Measurements from ENCODE around the gene GLOD5. TPM values are rescaled to one million over a fixed set of nuclear protein-coding genes. Genes with fewer than 3 reads are reported as not detected.

Gene GLOD5
- total RNA-seq, 3 donors from 2014 or later, result 0.66 TPM; not detected in 2

DNA sequence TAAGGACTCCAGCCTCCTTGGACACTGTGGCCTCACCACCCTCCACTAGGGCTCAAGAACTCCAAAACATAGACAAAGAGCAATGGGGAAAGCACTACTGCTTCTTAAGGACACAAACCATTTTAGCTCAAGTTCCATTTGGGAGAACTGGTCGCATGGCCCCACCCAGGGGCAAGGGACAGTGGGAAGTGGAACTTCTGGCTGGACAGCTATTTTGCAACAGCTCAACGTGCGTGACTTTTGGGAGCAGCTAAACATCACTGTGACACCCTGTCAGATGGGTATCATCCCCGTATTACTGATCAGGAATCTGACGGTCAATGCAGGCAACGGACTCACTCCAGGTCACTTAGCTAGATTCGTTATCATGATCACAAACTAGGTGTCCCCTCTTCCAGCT lies 9.0 kb upstream of the GLOD5 start:
- H3K9me3 ChIP-seq, result no peaks in the 10 kb centered on the region
- H3K27ac ChIP-seq, result no peak overlapping the region
- peaks cover 0 to 39% of the 10 kb centered on the region in 2 donors for H3K27me3 ChIP-seq
- H3K4me1 ChIP-seq, result no peaks in the 10 kb centered on the region
- TF ChIP-seq POLR2AphosphoS5 (IDR thresholded peaks at IDR 0.05), result no peak
- no peak for TF ChIP-seq POLR2A (IDR thresholded peaks at IDR 0.05)
- TF ChIP-seq, protein P1, sequence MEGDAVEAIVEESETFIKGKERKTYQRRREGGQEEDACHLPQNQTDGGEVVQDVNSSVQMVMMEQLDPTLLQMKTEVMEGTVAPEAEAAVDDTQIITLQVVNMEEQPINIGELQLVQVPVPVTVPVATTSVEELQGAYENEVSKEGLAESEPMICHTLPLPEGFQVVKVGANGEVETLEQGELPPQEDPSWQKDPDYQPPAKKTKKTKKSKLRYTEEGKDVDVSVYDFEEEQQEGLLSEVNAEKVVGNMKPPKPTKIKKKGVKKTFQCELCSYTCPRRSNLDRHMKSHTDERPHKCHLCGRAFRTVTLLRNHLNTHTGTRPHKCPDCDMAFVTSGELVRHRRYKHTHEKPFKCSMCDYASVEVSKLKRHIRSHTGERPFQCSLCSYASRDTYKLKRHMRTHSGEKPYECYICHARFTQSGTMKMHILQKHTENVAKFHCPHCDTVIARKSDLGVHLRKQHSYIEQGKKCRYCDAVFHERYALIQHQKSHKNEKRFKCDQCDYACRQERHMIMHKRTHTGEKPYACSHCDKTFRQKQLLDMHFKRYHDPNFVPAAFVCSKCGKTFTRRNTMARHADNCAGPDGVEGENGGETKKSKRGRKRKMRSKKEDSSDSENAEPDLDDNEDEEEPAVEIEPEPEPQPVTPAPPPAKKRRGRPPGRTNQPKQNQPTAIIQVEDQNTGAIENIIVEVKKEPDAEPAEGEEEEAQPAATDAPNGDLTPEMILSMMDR (IDR thresholded peaks at IDR 0.05), result no peak
- intact Hi-C loops (cut with DNase I; ENCODE audit: low total_unique reads), result no loop called here
- no peaks in the 10 kb centered on the region for H3K36me3 ChIP-seq
- no peak for DNase-seq (ENCODE audit: low spot score in 2 of 2)
- H3K4me3 ChIP-seq, result no peak overlapping the region

- intact Hi-C loops (cut with DNase I; ENCODE audit: low total_unique reads), result no loop called here
- H3K36me3 ChIP-seq, result no peaks in the 10 kb centered on the region
- H3K4me3 ChIP-seq, result no peak overlapping the region
- no peaks in the 10 kb centered on the region for H3K4me1 ChIP-seq
- H3K27me3 ChIP-seq, result peaks cover 0 to 37% of the 10 kb centered on the region in 2 donors
- no peak overlapping the region for H3K27ac ChIP-seq
- H3K9me3 ChIP-seq, result no peaks in the 10 kb centered on the region
- no peak for DNase-seq (ENCODE audit: low spot score in 2 of 2)
- TF ChIP-seq POLR2A (IDR thresholded peaks at IDR 0.05) (no peak), POLR2AphosphoS5 (IDR thresholded peaks at IDR 0.05) (no peak)
- TF ChIP-seq, protein P1 (IDR thresholded peaks at IDR 0.05), result no peak
Measured at GRCh38 chrX:48753708-48754228, 7.8 kb upstream of the GLOD5 start.

- H3K36me3 ChIP-seq, result no peaks in the 10 kb centered on the region
- TF ChIP-seq, protein P1 (IDR thresholded peaks at IDR 0.05), result no peak
- TF ChIP-seq POLR2A (IDR thresholded peaks at IDR 0.05) (no peak), POLR2AphosphoS5 (IDR thresholded peaks at IDR 0.05) (no peak)
- H3K4me1 ChIP-seq, result no peaks in the 10 kb centered on the region
- peaks cover 0 to 33% of the 10 kb centered on the region in 2 donors for H3K27me3 ChIP-seq
- H3K4me3 ChIP-seq, result no peak overlapping the region
- intact Hi-C loops (cut with DNase I; ENCODE audit: low total_unique reads), result no loop called here
- DNase-seq (ENCODE audit: low spot score in 2 of 2), result no peak
- H3K9me3 ChIP-seq, result no peaks in the 10 kb centered on the region
- no peak overlapping the region for H3K27ac ChIP-seq
Measured at GRCh38 chrX:48754238-48754637, 7.3 kb upstream of the GLOD5 start.

- intact Hi-C loops (cut with DNase I; ENCODE audit: low total_unique reads), result no loop called here
- peaks cover 0 to 32% of the 10 kb centered on the region in 2 donors for H3K27me3 ChIP-seq
- TF ChIP-seq, protein P1 (IDR thresholded peaks at IDR 0.05), result no peak
- no peak for TF ChIP-seq POLR2A (IDR thresholded peaks at IDR 0.05)
- no peak for TF ChIP-seq POLR2AphosphoS5 (IDR thresholded peaks at IDR 0.05)
- no peaks in the 10 kb centered on the region for H3K36me3 ChIP-seq
- H3K4me3 ChIP-seq, result no peak overlapping the region
- H3K9me3 ChIP-seq, result no peaks in the 10 kb centered on the region
- H3K4me1 ChIP-seq, result no peaks in the 10 kb centered on the region
- DNase-seq (ENCODE audit: low spot score in 2 of 2), result no peak
- no peak overlapping the region for H3K27ac ChIP-seq
Measured at GRCh38 chrX:48769230-48769629, 7.7 kb downstream of the GLOD5 start.

DNA sequence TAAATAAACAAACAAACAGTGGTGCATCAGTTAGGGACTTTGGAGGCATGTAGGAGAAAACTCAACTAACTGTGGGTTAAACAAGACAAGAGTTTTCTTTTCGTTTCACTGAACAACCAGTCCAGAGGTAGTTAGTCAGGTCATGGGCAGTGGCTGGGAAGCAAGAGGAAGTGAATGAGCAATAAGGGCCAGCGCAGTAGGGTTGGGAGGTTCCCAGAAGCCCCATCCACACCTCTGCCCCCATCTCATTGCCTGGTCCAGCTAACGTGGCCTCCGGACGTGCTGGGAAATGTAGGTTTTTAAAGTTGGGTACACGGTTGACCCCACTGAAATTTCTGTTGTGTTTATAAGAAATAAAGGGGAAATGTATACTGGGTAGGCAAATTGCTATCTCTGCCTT lies 8.7 kb downstream of the GLOD5 start:
- intact Hi-C loops (cut with DNase I; ENCODE audit: low total_unique reads), result no loop called here
- TF ChIP-seq POLR2A (IDR thresholded peaks at IDR 0.05) (no peak), POLR2AphosphoS5 (IDR thresholded peaks at IDR 0.05) (no peak)
- TF ChIP-seq, protein P1 (IDR thresholded peaks at IDR 0.05), result no peak
- Histone ChIP-seq H3K4me1 (no peaks in the 10 kb centered on the region), H3K9me3 (no peaks in the 10 kb centered on the region), H3K4me3 (no peak overlapping the region), H3K27me3 (peaks cover 0 to 35% of the 10 kb centered on the region in 2 donors), H3K36me3 (no peaks in the 10 kb centered on the region), H3K27ac (no peak overlapping the region)
- DNase-seq (ENCODE audit: low spot score in 2 of 2), result no peak
